Memory B cell (primary cell): ENCODE data around the gene GUCY2D.
"Not testable (repeated sequence)": the region's sequence is repeated elsewhere in the genome, so short reads cannot be mapped to it uniquely, and the experiment has no call there.

Source experiments
- ATAC-seq: fragments of 150-1000 bp; cut with Tn5 transposase; 2 replicates; pipeline ENCODE4 v1.10.0; 2021; ENCODE audit warnings: low read depth, mild to moderate bottlenecking, moderate library complexity
- DNase-seq, 2 donors: peaks; one replicate each; pipeline ENCODE4 v3.0.0; 2022; ENCODE audit warnings: low spot score in 2 of 2
- H3K27ac Mint-ChIP-seq: one replicate; pipeline ENCODE4 v1.8.0; 2022; ENCODE audit warnings: mild to moderate bottlenecking, moderate library complexity, mixed read lengths
- H3K27me3 Mint-ChIP-seq: one replicate; pipeline ENCODE4 v1.8.0; 2022; ENCODE audit warnings: mixed read lengths
- H3K36me3 Mint-ChIP-seq: one replicate; pipeline ENCODE4 v1.8.0; 2022; ENCODE audit warnings: mild to moderate bottlenecking, mixed read lengths
- H3K4me1 Mint-ChIP-seq: one replicate; pipeline ENCODE4 v1.8.0; 2022; ENCODE audit warnings: mixed read lengths
- H3K4me3 Mint-ChIP-seq: one replicate; pipeline ENCODE4 v1.8.0; 2022; ENCODE audit warnings: mild to moderate bottlenecking, moderate library complexity, mixed read lengths
- H3K9me3 Mint-ChIP-seq: one replicate; pipeline ENCODE4 v1.8.0; 2022; ENCODE audit warnings: mixed read lengths

Gene GUCY2D

DNA sequence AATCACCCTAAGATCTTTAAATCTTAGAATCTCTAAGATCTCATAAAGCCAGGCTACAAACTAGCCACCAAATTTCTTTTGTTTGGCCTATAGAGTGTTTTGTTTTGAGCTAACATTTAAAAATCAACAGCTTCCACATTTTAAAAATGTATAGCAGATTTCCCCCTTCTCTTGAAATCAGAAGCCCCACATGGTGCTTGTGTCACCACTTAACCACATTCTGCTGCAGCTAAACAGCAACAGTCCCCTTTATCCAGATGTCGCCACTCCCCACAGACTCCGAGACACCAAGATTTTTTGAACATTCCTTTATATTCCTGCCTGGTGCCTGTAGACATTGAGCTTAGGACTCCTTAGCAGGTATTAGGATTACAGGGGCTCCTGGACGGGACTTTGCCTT lies 16.0 kb downstream of the GUCY2D start:
- Mint-ChIP-seq H3K4me3 (no peak overlapping the region), H3K27ac (no peak overlapping the region), H3K27me3 (peaks cover 26% of the 10 kb centered on the region), H3K4me1 (peaks cover 12% of the 10 kb centered on the region), H3K36me3 (no peaks in the 10 kb centered on the region), H3K9me3 (no peaks in the 10 kb centered on the region)
- DNase-seq (no peak), ATAC-seq (no peak)

DNA sequence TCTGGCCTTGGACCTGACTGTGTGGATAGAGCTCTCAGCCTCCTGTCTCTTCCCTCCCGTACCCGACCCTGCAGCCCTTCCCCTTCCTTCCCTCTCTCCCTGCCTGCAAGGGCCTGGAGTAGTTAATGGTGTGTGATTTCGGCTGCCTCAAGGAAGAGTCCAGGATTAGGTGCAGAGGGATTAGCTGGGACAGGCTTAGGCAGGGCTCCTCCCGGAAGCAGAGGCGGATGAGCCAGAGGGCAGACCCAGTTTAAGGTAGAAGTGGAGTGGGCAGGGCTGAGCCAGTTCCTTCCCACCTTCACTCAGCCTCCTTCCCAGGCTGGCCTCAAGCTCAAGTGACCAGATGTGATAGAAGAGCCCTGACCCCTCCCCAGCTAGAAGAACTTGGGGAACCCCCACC lies 16.8 kb downstream of the GUCY2D start:
- peaks cover 9% of the 10 kb centered on the region for H3K4me1 Mint-ChIP-seq
- DNase-seq (no peak), ATAC-seq (no peak)
- no peak overlapping the region for H3K4me3 Mint-ChIP-seq
- H3K9me3 Mint-ChIP-seq, result no peaks in the 10 kb centered on the region
- peaks cover 25% of the 10 kb centered on the region for H3K27me3 Mint-ChIP-seq
- H3K27ac Mint-ChIP-seq, result no peak overlapping the region
- H3K36me3 Mint-ChIP-seq, result no peaks in the 10 kb centered on the region

DNA sequence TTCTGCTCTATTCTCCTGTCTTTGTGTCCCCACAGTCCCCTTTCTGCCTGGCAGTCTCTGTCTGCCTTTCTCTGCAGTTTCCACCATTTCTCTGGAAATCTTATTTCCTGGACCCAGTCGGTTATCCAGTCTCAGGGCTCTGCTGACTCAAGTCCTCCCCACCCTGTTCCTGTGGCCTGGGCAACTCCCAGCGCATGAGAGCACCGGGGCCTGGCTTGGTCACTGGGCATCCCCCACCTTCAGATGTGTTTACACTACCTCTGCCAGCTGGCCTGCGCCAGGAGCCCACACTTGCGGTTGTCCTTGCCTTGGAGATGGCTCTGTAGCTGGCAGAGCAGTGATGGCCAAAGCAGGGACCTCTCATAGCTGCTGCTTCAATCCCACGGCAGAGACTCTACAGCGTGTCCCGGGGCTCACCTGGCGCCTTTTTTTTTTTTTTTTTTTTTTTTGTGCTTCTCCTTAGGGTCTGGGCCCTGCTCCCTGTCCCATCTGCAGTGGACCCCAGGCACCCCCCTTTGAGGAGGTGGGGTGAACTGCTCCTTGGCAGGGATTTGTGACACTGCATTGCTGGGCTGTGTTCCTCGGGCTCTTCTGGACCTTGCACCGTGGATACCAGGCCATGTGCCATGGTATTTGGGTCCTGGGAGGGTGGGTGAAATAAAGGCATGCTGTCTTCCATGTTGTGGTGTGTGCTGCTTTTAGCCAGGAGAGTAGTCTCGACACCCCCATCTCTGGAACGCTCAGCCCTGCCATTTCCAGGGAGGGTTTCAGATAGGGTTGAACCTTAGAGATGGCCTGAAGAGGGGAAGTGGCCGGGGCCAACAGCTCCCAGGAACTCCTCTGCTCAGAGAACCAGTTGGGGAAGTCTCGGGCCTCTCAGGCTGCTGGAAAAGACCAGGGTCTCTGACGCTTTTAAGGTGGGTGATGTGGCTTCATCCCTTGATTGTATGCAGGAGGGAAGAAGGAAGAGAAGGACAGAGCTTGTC lies 17.5 kb downstream of the GUCY2D start:
- Mint-ChIP-seq H3K36me3 (no peaks in the 10 kb centered on the region), H3K4me3 (no peak overlapping the region), H3K9me3 (no peaks in the 10 kb centered on the region), H3K27ac (no peak overlapping the region), H3K4me1 (peaks cover 9% of the 10 kb centered on the region), H3K27me3 (peaks cover 26% of the 10 kb centered on the region)
- ATAC-seq (no peak), DNase-seq (no peak)

DNA sequence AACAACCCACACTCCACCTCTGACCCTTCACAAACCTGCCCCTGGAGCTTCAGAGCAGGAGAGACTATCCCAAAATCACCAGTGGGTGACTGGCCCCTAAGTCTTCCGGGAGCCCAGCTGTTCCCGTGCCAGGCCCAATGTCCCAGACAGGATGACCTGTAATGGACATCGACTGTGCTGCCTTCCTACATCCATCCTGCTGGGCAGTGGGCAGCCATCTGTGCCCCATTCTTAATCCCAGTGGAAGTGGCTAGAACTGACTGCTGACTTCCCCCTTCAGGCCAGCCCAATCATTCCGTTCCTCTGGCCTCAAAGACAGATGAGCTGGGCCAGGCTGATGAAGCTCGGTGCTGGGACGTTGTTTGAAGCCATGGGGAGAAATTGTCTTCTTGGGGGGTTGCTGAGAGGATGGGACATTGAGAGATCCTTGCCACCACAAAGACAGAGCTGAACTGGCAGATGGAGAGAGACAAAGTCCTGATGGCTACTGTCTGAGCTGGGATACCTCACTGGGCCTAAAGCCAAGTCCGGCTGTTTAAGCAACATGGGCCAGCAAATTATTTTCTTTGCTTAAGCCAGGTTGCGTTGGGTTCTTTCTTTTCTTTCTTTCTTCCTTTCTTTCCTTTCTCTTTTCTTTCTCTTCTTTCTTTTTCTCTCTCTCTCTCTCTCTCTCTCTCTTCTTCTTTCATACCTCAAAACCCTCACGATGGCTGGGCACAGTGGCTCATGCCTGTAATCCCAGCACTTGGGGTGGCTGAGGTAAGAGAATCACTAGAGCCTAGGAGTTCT lies 18.6 kb downstream of the GUCY2D start:
- Mint-ChIP-seq H3K27ac (no peak overlapping the region), H3K27me3 (peaks cover 22% of the 10 kb centered on the region), H3K4me3 (no peak overlapping the region), H3K4me1 (peaks cover 8% of the 10 kb centered on the region), H3K9me3 (no peaks in the 10 kb centered on the region), H3K36me3 (no peaks in the 10 kb centered on the region)
- no peak for DNase-seq
- ATAC-seq, result no peak

DNA sequence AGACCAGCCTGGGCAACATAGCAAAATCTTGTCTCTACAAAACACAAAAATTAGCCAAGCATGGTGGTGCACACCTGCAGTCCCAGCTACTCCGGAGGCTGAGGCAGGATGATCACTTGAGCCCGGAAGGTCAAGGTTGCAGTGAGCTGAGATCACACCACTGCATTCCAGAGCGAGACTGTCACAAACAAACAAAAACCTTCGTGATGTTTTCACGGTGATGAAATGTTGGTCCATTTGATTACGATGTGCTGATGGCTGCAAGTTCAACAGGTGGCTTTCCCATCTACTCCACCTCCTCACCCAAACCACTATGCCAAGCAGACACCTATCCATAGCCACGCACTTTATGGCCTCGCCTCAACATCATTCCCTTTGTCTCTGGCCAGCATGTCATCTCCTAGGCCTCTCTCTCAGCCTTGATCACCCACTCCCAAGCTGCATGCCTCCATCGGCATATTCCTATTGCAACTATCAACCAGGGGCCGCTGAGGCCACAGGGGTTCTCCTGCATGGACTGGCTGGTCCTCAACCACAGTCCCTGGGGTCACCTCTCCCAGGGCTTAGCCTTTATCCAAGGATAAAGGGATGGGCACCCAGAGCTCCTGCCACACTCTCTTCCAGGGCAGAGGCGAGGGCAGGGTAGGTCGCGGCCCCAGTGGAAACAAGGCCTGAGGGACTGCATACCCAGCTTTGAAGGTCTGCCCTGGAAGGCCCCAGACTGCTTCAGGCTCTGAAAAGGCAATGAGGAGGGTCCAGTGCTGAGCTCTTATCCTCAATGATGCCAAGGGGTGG lies 19.3 kb downstream of the GUCY2D start:
- no peak for ATAC-seq
- Mint-ChIP-seq H3K4me1 (peaks cover 2% of the 10 kb centered on the region), H3K27me3 (peaks cover 19% of the 10 kb centered on the region), H3K9me3 (no peaks in the 10 kb centered on the region), H3K27ac (no peak overlapping the region), H3K36me3 (no peaks in the 10 kb centered on the region), H3K4me3 (no peak overlapping the region)
- no peak for DNase-seq

DNA sequence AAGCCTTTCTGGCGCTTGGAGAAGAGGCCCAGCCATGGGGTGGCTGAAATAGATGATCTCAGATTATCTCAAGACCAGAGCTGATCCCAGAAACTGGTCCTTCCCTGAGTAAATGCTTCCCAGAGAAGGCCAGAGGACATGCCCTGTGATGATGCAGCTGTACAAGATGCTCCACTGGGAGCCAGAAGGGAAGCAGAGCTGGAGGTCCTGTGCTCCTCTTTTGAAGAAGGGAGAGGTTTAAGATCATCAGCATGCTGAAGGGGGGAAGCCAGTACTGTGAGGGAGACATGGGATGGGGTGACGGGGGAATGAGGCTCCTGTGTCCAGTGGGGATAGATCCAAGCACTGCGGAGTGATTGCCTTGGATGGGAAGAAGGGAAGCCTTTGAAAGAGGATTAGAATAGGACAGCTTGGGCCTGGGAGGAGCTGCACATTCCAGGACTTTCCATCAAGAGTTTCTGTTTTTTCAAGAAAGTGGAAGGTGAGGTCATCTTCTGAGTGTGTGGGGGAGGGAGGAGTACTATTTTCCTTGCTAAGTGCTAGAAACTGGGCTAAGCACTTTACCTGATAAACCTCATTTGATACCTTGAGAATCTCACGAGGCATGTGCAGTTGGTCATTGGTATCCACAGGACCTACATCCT lies 20.1 kb downstream of the GUCY2D start:
- DNase-seq, result no peak
- Mint-ChIP-seq H3K27ac (no peak overlapping the region), H3K36me3 (no peaks in the 10 kb centered on the region)

DNA sequence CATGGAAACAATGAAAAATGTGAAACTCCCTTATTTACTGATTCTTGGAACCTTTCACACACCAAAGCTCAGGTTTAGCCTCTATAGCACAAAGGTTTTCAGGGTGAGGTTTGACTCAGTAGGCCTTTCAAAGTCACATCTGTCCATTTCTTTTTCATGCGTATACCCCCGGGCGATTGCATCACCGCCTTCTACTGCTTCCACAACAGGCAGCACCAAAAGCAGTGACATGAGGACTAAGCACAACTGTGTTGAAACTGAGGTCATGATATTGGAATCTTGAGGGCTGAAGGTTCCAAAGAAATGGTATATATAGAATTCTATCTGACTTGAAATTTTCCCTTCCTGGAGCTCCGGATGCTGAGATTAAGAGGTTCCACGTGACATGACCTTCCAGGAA lies 21.7 kb downstream of the GUCY2D start:
- H3K4me1 Mint-ChIP-seq, ATAC-seq, H3K4me3 Mint-ChIP-seq, H3K9me3 Mint-ChIP-seq, H3K27ac Mint-ChIP-seq, H3K36me3 Mint-ChIP-seq, DNase-seq: not testable (repeated sequence)
- peaks cover 30% of the 10 kb centered on the region for H3K27me3 Mint-ChIP-seq

More for the DNA sequence above, 20.1 kb downstream of the GUCY2D start:
- ATAC-seq, result no peak
- Mint-ChIP-seq H3K9me3 (no peaks in the 10 kb centered on the region), H3K4me3 (no peak overlapping the region), H3K4me1 (no peaks in the 10 kb centered on the region), H3K27me3 (peaks cover 22% of the 10 kb centered on the region)

DNA sequence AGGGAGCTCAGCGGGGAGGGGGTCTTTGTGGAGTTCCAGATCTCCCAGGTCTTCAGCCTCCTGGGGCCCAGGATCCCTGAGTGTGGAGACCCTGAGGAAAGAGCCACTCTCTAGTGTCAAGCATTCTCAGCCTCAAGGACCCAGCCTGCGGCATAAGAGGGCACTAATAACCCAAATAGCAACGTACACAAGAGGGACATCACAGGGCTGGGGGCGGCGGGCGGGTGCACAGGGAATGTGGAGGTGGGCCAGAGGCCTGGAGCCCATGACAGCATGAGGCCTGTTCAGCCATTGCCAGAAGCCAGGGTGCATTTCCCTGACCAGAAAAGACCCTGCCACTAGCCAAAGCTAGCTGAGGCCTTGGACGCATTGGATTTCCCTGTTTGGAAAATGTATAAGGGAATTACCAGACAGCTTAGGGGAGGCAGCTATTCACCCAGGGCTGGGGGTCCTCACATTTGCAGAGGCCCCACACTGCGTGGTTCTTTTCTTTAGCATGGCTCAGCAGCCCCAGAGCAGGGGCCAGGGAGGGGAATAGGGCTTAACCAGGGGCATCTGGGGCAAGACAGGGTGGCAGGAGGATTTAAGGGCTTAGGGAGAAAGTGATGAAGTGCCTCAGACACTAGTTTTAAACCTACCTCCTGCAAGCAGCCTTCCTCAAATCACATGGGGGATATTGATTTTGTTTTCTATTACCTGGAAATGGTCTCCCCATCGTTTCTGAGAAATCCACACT lies 22.9 kb downstream of the GUCY2D start:
- H3K4me1 Mint-ChIP-seq, result no peaks in the 10 kb centered on the region
- H3K27ac Mint-ChIP-seq, result no peak overlapping the region
- peaks cover 28% of the 10 kb centered on the region for H3K27me3 Mint-ChIP-seq
- no peaks in the 10 kb centered on the region for H3K9me3 Mint-ChIP-seq
- no peaks in the 10 kb centered on the region for H3K36me3 Mint-ChIP-seq
- no peak overlapping the region for H3K4me3 Mint-ChIP-seq
- ATAC-seq (no peak), DNase-seq (no peak)

DNA sequence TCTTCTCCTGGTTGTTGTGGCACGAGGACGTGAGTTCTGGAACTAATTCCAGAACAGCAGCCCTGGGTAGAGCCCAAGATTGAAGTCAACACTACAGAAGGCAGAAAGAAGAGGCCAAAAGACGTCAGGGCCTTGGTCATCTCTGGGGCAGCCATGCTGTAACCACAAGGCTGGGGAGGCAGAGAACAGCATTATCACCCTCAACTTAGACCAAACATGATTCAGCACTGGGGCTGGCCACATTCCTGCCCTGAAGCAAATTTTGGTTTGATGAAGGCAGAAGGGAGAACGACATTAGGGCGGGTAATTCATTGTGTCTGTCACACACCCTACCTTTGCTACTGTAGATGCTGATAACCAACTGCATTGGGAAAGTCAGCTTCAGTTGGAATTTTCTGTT lies 26.7 kb downstream of the GUCY2D start:
- Mint-ChIP-seq H3K9me3 (no peaks in the 10 kb centered on the region), H3K27me3 (peaks cover 30% of the 10 kb centered on the region), H3K4me3 (no peak overlapping the region), H3K4me1 (no peaks in the 10 kb centered on the region), H3K27ac (no peak overlapping the region), H3K36me3 (no peaks in the 10 kb centered on the region)
- ATAC-seq (no peak), DNase-seq (no peak)

DNA sequence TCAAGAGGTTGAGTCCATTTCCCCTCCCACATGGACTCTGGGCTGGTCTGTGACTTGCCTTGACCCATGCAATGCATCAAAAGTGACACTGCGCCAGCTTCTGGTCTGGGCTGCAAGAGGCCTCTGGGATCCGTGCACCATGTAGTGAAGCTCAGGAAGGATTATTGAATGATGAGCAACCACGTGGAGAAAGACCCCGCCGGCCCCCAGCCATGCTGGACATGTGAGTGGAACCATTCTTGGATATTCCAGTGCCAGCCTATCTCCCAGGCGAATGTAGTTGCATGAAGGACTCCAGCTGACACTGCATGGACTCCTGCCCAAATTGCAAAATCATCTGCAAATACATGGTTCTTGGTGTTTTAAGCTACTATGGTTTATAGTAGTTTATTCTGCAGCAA lies 28.8 kb downstream of the GUCY2D start:
- Mint-ChIP-seq H3K4me3 (no peak overlapping the region), H3K36me3 (no peaks in the 10 kb centered on the region), H3K9me3 (no peaks in the 10 kb centered on the region), H3K4me1 (no peaks in the 10 kb centered on the region), H3K27me3 (peaks cover 25% of the 10 kb centered on the region), H3K27ac (no peak overlapping the region)
- ATAC-seq (no peak), DNase-seq (no peak)

DNA sequence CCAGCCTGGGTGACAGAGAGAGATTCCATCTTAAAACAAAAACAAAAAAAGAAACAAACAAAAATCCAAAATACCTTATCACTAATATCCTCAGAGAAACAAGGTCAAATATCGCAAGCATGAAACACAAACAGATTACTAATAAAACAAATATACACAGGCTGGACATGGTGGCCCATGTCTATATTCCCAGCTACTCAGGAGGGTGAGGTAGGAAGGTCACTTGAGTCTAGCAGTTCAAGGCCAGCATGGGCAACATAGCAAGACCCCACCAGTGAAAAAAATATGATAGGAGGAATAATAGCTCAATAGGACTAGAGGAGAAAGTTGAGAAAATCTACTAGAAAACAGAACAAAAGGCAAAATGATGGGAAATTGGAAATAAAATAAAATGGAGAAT lies 29.5 kb downstream of the GUCY2D start:
- no peaks in the 10 kb centered on the region for H3K9me3 Mint-ChIP-seq
- no peak for ATAC-seq
- H3K27me3 Mint-ChIP-seq, result peaks cover 25% of the 10 kb centered on the region
- H3K4me1 Mint-ChIP-seq, result no peaks in the 10 kb centered on the region
- H3K27ac Mint-ChIP-seq, result no peak overlapping the region
- no peaks in the 10 kb centered on the region for H3K36me3 Mint-ChIP-seq
- no peak for DNase-seq
- H3K4me3 Mint-ChIP-seq, result no peak overlapping the region

DNA sequence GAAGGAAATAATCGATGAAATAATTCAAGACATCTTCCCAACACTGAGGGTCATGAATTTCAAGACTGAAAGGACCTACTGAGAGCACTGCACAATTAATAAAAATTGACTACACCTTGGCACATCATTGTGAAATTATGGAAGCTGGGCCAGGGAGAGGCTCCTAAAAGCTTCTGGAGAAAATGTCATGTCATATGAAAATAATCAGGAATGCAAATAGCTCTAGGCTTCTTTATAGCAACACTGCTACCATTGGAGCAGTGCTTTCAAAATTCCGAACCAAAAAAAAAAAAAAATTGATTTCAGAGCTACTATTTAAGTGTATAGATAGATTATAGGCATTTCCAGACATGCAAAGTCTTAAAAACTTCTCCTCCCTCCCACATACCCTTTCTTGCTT lies 30.0 kb downstream of the GUCY2D start:
- Mint-ChIP-seq H3K4me1 (no peaks in the 10 kb centered on the region), H3K27ac (no peak overlapping the region), H3K36me3 (no peaks in the 10 kb centered on the region), H3K27me3 (peaks cover 22% of the 10 kb centered on the region), H3K4me3 (no peak overlapping the region), H3K9me3 (peaks cover 2% of the 10 kb centered on the region)
- DNase-seq (no peak), ATAC-seq (no peak)
